T-helper 22 cell (primary cell): ENCODE data around the gene PNMT.

Experiments
- DNase-seq: peaks from one replicate; pipeline ENCODE4 v3.0.0-alpha.2; 2020; ENCODE audit warnings: low read depth

The PNMT gene

DNA sequence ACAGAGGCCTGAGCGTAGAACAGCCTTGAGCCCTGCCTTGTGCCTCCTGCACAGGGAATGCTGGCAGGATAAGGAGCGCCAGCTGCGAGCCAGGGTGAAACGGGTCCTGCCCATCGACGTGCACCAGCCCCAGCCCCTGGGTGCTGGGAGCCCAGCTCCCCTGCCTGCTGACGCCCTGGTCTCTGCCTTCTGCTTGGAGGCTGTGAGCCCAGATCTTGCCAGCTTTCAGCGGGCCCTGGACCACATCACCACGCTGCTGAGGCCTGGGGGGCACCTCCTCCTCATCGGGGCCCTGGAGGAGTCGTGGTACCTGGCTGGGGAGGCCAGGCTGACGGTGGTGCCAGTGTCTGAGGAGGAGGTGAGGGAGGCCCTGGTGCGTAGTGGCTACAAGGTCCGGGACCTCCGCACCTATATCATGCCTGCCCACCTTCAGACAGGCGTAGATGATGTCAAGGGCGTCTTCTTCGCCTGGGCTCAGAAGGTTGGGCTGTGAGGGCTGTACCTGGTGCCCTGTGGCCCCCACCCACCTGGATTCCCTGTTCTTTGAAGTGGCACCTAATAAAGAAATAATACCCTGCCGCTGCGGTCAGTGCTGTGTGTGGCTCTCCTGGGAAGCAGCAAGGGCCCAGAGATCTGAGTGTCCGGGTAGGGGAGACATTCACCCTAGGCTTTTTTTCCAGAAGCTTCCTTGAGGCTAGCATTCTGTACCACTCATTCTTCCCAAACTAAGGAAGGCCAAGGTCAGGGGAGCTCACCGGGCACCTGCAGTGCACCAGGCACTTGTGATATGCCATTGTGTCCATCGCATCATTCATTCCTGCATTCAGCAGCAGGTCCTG, 1.9 kb downstream of the PNMT start:
- DNase-seq = no peak

- DNase-seq = no peak
Observed at GRCh38 chr17:39670746-39671145, 2.5 kb downstream of the PNMT start.

GRCh38 chr17:39671651-39672521, 3.6 kb downstream of the PNMT start:
- DNase-seq = no peak

- no peak for DNase-seq
Observed at GRCh38 chr17:39672522-39673334, 4.5 kb downstream of the PNMT start.

DNA sequence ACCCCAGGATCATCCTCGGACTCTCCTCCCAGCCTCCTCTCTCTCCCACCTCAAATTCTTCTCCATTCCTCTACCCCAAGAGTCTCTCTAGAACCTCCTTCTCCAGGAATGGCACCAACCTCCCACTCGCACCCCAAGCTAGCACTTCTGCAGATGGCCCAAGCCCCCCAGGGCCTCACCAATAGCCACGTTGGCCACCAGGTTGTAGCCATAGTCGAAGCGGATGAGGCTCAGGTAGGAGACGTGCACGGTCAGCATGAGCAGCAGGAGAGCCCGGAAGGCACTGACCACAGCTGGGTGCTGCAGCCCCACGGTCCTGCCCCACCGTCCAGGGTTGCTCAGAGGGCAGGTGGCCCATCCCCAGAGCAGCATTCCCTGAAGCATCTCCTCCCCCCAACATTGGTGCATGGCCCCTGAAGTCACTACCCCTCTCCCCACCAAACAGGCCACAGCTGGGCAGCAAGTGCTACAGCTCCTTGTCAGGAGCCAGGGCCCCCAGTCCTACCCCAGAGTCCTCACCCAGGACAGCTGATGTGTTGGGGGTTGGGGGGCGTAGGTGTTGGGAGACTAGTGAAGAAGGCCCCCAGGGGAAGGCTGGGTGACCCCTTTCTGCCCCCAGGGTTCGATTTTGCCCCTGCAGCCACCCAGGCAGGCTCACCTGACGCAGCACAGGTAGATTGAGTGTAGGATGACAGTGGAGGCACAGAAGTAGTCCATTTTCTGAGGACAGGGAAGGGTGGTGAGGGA, 5.3 kb downstream of the PNMT start:
- no peak for DNase-seq

DNA sequence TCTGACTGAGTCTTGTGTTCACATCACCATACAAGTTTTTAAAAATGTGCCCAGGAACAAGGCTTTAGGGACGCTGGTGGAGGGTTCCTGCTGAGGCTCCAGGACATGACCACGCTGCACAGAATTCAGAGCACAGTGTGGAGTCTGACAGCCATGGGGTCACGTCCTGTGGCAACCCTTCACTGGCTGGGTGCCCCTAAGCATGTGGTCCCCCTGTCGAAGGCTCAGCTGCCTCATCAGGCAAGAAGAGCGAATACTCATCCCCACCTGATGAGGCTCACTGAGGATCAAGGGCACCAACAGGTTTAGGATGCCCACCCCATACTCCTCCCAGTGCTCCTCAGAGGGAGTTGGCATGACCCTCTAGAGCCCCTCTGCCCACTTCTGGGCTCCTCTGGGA, 5.9 kb downstream of the PNMT start:
- no peak for DNase-seq

DNA sequence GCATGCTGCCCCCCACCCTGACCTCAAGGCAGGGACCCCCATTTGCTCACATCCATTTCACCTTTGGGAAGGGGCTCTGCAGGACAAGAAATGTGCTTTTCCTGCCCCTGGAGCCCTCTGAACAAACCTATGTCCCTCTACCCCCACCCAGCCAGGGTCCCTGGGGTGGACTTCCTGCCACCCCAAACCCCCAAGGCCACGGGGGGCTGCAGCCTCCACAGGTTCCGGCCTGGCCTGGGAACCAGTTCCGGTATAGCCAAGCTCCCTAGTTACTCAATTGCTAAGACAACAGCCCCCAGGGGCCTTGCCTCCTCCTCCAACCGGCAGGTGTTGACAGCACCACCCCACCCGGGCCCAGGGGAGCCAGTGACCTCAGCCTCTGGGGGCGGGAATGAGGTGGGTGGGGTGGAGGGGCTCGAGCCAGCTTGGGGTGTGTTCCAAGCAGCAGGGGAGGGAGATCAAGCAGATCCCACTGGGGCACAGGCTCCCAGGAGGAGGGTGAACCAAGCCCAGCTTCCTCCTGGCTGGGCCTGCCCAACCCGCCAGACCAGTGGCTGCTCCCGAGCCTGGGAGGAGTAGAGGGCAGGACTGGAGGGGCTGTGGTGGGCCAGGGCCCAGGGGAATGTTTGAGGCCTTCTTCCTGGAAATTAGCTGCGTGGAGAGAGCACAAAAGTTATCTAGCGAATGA, 6.6 kb downstream of the PNMT start:
- DNase-seq = no peak

- no peak for DNase-seq
Observed at GRCh38 chr17:39675390-39676082, 7.3 kb downstream of the PNMT start.

- no peak for DNase-seq
Observed at GRCh38 chr17:39676198-39676819, 8.1 kb downstream of the PNMT start.

- no peak for DNase-seq
Observed at GRCh38 chr17:39677072-39677471, 8.8 kb downstream of the PNMT start.

DNA sequence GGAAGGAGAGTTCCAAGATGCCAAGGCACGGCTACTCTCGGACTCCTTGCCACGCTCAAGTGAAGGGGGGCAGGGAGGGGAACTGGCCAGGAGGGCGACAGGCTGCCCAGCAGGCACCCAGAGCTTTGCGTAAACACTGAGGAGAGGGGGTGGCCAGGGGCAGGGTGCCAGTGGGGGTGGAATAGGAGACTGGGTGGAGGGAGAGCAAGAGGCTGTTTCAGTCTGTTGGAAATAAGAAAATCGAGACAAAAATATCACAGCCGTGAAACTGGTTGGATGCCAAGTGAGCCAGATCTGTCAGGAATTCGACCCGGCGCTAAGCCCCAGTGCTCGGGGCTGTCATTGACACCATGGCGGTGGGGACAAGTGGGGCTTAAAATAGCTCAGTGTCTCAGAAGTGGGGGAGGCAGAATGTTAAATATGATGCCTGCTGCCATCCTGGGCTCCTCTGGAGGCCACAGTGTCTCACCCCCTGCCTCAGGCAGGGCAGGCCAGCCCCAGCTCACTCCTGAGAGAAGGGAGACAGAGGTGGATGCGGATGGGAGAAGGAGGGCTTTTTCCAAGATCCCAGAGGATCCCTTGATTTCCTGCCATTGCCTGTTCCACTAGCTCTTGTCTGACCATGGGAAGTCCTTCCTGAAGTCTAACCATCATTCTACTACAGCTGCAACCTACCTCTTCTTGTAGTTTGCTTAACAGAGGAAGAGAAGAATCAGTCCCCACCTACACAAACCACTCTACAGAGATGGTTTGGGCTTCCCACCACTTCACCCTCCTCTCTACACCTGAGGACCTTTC, 9.5 kb downstream of the PNMT start:
- no peak for DNase-seq

- DNase-seq = no peak
Observed at GRCh38 chr17:39678340-39679116, 10.3 kb downstream of the PNMT start.

GRCh38 chr17:39679521-39680192, 11.4 kb downstream of the PNMT start:
- no peak for DNase-seq

DNA sequence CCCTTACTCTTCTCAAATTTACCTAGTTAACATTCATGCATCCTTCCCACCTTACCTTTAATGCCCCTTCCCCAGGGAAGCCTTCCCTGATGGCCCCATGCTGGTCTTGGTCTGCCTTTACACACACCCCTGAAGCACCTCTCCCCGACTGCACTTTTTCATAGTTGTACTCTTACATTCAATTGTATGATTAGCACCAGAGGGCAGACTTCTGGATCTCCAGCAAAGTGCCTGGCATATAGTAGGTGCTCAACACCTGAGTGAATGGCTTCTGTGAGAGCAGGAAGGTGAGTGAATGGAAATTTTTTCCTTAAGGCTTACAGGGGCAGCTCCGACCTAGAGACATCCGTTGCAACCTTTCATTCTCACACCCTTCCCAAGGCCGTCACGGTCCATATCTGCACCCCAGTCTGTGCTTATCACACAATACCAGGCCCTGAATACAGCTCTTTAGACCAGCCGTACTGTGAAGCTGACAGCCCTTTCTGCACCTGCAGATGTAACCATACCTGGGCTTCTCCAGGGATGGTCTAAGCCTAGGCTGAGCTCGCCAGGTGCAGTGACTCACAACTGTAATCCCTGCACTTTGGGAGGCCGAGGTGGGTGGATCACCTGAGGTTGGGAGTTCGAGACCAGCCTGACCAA, 15.2 kb downstream of the PNMT start:
- DNase-seq = no peak

DNA sequence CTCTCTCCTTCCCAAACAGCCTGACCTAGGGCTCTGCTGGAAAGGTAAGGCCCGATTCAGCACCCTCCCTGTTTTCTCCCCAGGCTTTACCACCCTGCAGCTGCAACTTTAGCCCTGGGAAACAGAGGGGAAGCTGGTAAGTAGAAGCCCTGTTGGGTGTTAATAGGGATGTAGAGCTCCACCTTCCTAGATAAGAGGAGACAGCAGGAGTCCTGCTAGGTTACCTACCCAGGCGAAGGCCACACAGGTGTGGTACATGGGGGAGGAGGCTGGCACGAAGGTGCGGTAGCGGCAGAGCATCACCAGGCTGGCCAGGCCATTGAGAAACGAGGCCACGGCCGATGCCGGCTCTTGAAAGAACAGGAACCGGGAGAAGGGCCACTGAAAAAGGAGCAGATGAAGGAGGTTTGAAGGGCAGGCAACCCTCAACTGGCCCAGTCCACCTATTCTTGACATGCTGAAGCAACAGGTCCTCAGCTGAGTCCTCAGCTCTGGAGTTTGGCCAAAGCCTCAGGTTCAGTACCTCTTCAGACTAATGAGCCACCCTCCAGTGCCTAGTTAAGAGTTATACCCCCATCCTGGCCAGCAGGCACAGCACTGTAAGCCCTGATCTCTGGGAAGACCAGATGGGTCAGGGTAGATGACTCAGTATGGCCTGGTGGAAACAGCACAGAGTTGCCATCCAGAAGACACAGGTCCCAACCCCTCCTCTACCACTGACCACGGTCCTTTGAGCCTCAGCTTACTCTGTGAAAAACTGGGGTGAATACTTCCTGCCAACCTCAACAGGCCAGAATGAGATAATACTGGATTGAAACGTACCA, 16.3 kb downstream of the PNMT start:
- no peak for DNase-seq

GRCh38 chr17:39687101-39687545, 18.9 kb downstream of the PNMT start:
- no peak for DNase-seq
